Ovary (tissue), 9 donors: ENCODE measurements around the gene EPAS1. TPM values are rescaled to one million over a fixed set of nuclear protein-coding genes. Genes with fewer than 3 reads are reported as not detected.

Experiments
- DNase-seq, 5 donors: peaks; one replicate each; pipeline ENCODE4 v3.0.0-alpha.2; 2019 to 2020
- H3K27ac ChIP-seq, 2 donors: fragments of 200-600 bp; one replicate each; pipeline versions ENCODE4 v1.5.1 to v1.8.0; 2019 to 2022
- H3K27me3 ChIP-seq: fragments of 200-600 bp; one replicate; pipeline ENCODE4 v1.8.0; 2022
- H3K36me3 ChIP-seq: fragments of 200-600 bp; sonication (generic); one replicate; pipeline ENCODE4 v1.5.1; 2019
- H3K4me1 ChIP-seq: one replicate; pipeline ENCODE4 v1.8.1; 2013; ENCODE audit warnings: mild to moderate bottlenecking, moderate library complexity; ENCODE audit not compliant: insufficient read depth
- H3K4me3 ChIP-seq: fragments of 200-600 bp; sonication (generic); one replicate; pipeline ENCODE4 v1.5.1; 2017
- H3K9me3 ChIP-seq, 2 donors: fragments of 200-600 bp in 1 of 2; sonication (generic) in 1 of 2; one replicate each; pipeline versions ENCODE4 v1.5.1 to v1.8.1; 2013 to 2019; ENCODE audit warnings: mild to moderate bottlenecking in 1 of 2, moderate library complexity in 1 of 2
- CTCF ChIP-seq, 3 donors: fragments of 450-650 bp in 2 of 3; fragments of 200-600 bp in 1 of 3; IDR thresholded peaks; one replicate each; pipeline versions ENCODE4 v1.5.1 to v1.8.0; 2016 to 2022; ENCODE audit warnings: antibody characterized with exemption in 3 of 3, mild to moderate bottlenecking in 1 of 3
- EP300 ChIP-seq: sonication (generic); formaldehyde crosslinking; IDR thresholded peaks from one replicate; pipeline ENCODE4 v1.6.1; 2017; ENCODE audit warnings: antibody characterized with exemption
- POLR2A ChIP-seq: fragments of 450-650 bp; IDR thresholded peaks from one replicate; pipeline ENCODE4 v1.6.1; 2017; ENCODE audit warnings: antibody characterized with exemption, mild to moderate bottlenecking, moderate library complexity
- WGBS, 3 donors: extraction: QIAGEN DNeasy Blood & Tissue Kit in 1 of 3; methylation state at CpG; one replicate each; pipeline versions ENCODE4 v1.1.5 to v1.1.7; 2013 to 2017; 5-methylcytosine and 5-hydroxymethylcytosine counted together
- intact Hi-C, 4 donors: fragments of 100-400 bp; cut with DNase I; formaldehyde crosslinking; loops; one replicate each; pipeline versions ENCODE4 v1.11.0 to v1.15.1; 2022 to 2023
- polyA plus RNA-seq, 2 donors: library from polyadenylated mRNA; stranded (reverse); fragments of 200-250 nt in 1 of 2; fragments of 350-450 nt in 1 of 2; fragmentation: Illumina TruSeq in 1 of 2; extraction: RNeasy Lipid Tissue Mini Kit (QIAGEN cat#74804) in 1 of 2; gene quantifications; one replicate each; pipeline ENCODE4 v1.2.3, GENCODE V29; 2013 to 2014
- total RNA-seq, 7 donors: library from RNA; depleted of rRNA in 2 of 7; stranded (reverse); fragments of >200 nt in 2 of 7; fragmentation: NEBNext Ultra II Directional in 3 of 7; extraction: Animal tissue kit (Norgen Biotek cat#: 25700) in 3 of 7; gene quantifications; one replicate each; pipeline versions ENCODE4 v1.1.0 to v1.2.4, GENCODE V29; 2016 to 2023
- donor health status: DM: no; HTN: no; CAD: no; lungs with moderate emphysema.
- donor health status: DM: no; HTN: no; CAD: no.
- donor health status: Bipolar disorder and iron deficiency.
- donor health status: DM: yes; HTN: yes; CAD: no.
- donor health status: DM: no; HTN: no; CAD: no.
- donor health status: DM: yes; HTN: yes; CAD: no.

Gene EPAS1
- total and polyA plus RNA-seq, 9 donors: 63.1 to 258 (median 82.7) TPM

DNA sequence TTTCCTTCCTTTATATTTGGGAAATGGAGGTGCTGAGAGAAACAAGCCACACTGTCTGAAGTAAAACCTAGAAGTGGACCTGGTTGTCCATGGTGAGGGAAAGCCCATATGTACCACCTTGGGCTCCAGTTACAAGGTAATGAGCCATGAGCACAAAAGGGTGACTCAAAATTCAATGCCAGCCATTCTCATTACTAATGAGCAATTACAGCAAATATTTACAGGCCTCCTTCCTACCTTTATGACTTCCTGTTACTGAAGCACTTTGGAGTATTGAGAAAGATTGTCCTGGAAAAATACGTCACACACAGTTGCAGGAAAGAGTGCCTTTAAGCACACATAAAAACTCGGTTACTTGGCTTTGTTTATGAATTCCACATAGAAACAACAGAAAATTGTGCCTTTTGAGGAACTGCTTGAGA, 9.1 kb downstream of the EPAS1 start:
- DNase-seq: no peak
- TF ChIP-seq POLR2A: no peak
- no peak for TF ChIP-seq EP300
- TF ChIP-seq CTCF (IDR thresholded peaks at IDR 0.05): no peak
- WGBS, 3 donors: 46 to 62% (median 60%) methylated on average over 2 of the region's 2 CpGs
- intact Hi-C loops: no loop called here
- Histone ChIP-seq H3K27ac (no peak overlapping the region), H3K4me3 (no peak overlapping the region), H3K27me3 (no peaks in the 10 kb centered on the region), H3K36me3 (no peaks in the 10 kb centered on the region), H3K4me1 (peaks cover 3% of the 10 kb centered on the region), H3K9me3 (no peaks in the 10 kb centered on the region)

- no peak overlapping the region for H3K4me3 ChIP-seq
- no peak for DNase-seq
- no peaks in the 10 kb centered on the region for H3K27me3 ChIP-seq
- 78 to 85% (median 78%) methylated on average over 8 of the region's 8 CpGs for WGBS, 3 donors
- peaks cover 7% of the 10 kb centered on the region for H3K4me1 ChIP-seq
- TF ChIP-seq CTCF (IDR thresholded peaks at IDR 0.05) (no peak), EP300 (no peak), POLR2A (no peak)
- no peaks in the 10 kb centered on the region for H3K36me3 ChIP-seq
- intact Hi-C loops: no loop called here
- no peaks in the 10 kb centered on the region for H3K9me3 ChIP-seq
- no peak overlapping the region for H3K27ac ChIP-seq
These were observed 9.9 kb downstream of the EPAS1 start for GRCh38 chr2:46306988-46307655.

DNA sequence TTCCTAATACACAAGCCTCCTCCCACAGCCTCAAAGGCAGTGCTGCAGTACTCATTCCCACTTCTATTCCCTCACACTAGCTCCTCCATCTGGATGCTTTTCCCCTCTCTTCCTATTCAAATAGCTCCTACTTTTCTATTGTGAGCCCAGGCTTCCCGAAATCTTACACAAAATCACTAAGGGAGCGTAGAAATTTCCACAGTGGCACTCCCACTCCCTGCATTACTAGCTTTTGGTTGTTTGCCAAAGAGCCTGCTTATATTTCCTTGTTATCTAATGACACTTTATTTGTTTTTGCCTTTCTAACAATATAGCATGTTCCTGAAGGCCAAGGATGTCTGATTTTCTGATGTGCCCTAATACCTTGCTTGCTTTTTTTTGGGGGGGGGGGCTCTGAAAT, 10.9 kb downstream of the EPAS1 start:
- no peak overlapping the region for H3K27ac ChIP-seq
- peaks cover 9% of the 10 kb centered on the region for H3K4me1 ChIP-seq
- H3K4me3 ChIP-seq: no peak overlapping the region
- H3K27me3 ChIP-seq: no peaks in the 10 kb centered on the region
- intact Hi-C loops: no loop called here
- no peak for DNase-seq
- no peaks in the 10 kb centered on the region for H3K36me3 ChIP-seq
- no peaks in the 10 kb centered on the region for H3K9me3 ChIP-seq
- WGBS, 3 donors: 34 to 44% (median 42%) methylated on average over 2 of the region's 2 CpGs
- TF ChIP-seq EP300: no peak
- no peak for TF ChIP-seq POLR2A
- no peak for TF ChIP-seq CTCF (IDR thresholded peaks at IDR 0.05)

DNA sequence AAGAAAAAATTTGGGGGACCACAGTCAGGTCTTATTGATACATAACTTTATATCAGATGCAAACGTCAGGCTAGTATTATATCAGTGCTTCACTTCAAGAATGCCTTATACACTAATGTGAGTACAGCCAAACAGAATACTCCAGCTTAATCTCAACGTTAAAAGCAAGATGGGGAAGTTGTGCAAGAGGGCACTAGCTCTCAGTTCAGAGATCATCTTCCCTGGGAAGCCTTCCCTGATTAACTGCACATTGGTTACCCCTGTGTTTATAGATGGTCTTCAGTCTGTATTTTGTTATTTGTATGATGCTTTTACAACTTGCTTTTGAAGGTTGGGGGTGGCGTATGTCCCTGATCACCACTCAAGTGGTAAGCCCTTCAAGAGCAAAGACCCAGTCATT, 11.4 kb downstream of the EPAS1 start:
- H3K27me3 ChIP-seq: no peaks in the 10 kb centered on the region
- no peak overlapping the region for H3K27ac ChIP-seq

More for the DNA sequence above, 11.4 kb downstream of the EPAS1 start:
- no peak for DNase-seq
- H3K4me1 ChIP-seq: peaks cover 9% of the 10 kb centered on the region
- no peak for TF ChIP-seq CTCF (IDR thresholded peaks at IDR 0.05)
- no peak for TF ChIP-seq EP300
- TF ChIP-seq POLR2A: no peak
- H3K9me3 ChIP-seq: no peaks in the 10 kb centered on the region
- no peaks in the 10 kb centered on the region for H3K36me3 ChIP-seq
- intact Hi-C loops: no loop called here
- no peak overlapping the region for H3K4me3 ChIP-seq
- WGBS, 3 donors: 49 to 54% (median 52%) methylated on average over 3 of the region's 3 CpGs
